ENCODE results near the gene CTBP2.

- TF ChIP-seq CTCF (IDR thresholded peaks at IDR 0.05 in 8 of 11, conservative IDR thresholded peaks at IDR 0.05 in 3 of 11): no peak
- no peak for TF ChIP-seq POLR2A (IDR thresholded peaks at IDR 0.05)
Observed at GRCh38 chr10:125029584-125030242, 130.7 kb downstream of the CTBP2 start.

All from spleen (tissue), 7 donors.